Muscle layer of duodenum (tissue), 2 donors: ENCODE data around the gene TTC27.
"Not testable (repeated sequence)": the region's sequence is repeated elsewhere in the genome, so short reads cannot be mapped to it uniquely, and the experiment has no call there.

Source experiments
- H3K27ac ChIP-seq: one replicate; pipeline ENCODE4 v1.7.0; 2013; ENCODE audit warnings: mild to moderate bottlenecking, low read length
- H3K27me3 ChIP-seq: one replicate; pipeline ENCODE4 v1.7.0; 2013; ENCODE audit warnings: low read depth, mild to moderate bottlenecking, control low read depth, low read length
- H3K36me3 ChIP-seq, 2 donors: one replicate each; pipeline ENCODE4 v1.7.0; 2013; ENCODE audit warnings: low read length in 2 of 2, control low read depth in 1 of 2, mild to moderate bottlenecking in 1 of 2; ENCODE audit not compliant: insufficient read depth in 2 of 2, control insufficient read depth in 1 of 2
- H3K4me1 ChIP-seq, 2 donors: one replicate each; pipeline ENCODE4 v1.7.0; 2013; ENCODE audit warnings: low read length in 2 of 2, mild to moderate bottlenecking in 2 of 2, control low read depth in 1 of 2, moderate library complexity in 1 of 2; ENCODE audit not compliant: insufficient read depth in 2 of 2, control insufficient read depth in 1 of 2
- H3K4me3 ChIP-seq, 2 donors: one replicate each; pipeline ENCODE4 v1.7.0; 2013; ENCODE audit warnings: low read length in 2 of 2, low read depth in 1 of 2, mild to moderate bottlenecking in 1 of 2
- H3K9me3 ChIP-seq, 2 donors: one replicate each; pipeline ENCODE4 v1.7.0; 2013; ENCODE audit warnings: low read length in 2 of 2, control low read depth in 1 of 2, mild to moderate bottlenecking in 1 of 2; ENCODE audit not compliant: control insufficient read depth in 1 of 2
- donor health status: healthy.

Gene TTC27

GRCh38 chr2:32719933-32720716 is 92.3 kb downstream of the TTC27 start:
- Histone ChIP-seq H3K27me3 (no peaks in the 10 kb centered on the region), H3K36me3 (no peaks in the 10 kb centered on the region), H3K9me3 (no peaks in the 10 kb centered on the region), H3K4me1 (peaks cover 0 to 5% of the 10 kb centered on the region in 2 donors), H3K4me3 (no peak overlapping the region), H3K27ac (no peak overlapping the region)

- H3K4me1 ChIP-seq, result peaks cover 0 to 5% of the 10 kb centered on the region in 2 donors
- no peaks in the 10 kb centered on the region for H3K9me3 ChIP-seq
- H3K36me3 ChIP-seq, result no peaks in the 10 kb centered on the region
- no peak overlapping the region for H3K27ac ChIP-seq
- H3K4me3 ChIP-seq, result no peak overlapping the region
- no peaks in the 10 kb centered on the region for H3K27me3 ChIP-seq
Measured at GRCh38 chr2:32720771-32721170, 92.9 kb downstream of the TTC27 start.

GRCh38 chr2:32721376-32721775 is 93.5 kb downstream of the TTC27 start:
- Histone ChIP-seq H3K4me3 (no peak overlapping the region), H3K36me3 (no peaks in the 10 kb centered on the region), H3K4me1 (peaks cover 0 to 5% of the 10 kb centered on the region in 2 donors), H3K27ac (no peak overlapping the region), H3K9me3 (no peaks in the 10 kb centered on the region), H3K27me3 (no peaks in the 10 kb centered on the region)

- no peaks in the 10 kb centered on the region for H3K9me3 ChIP-seq
- no peaks in the 10 kb centered on the region for H3K27me3 ChIP-seq
- peaks cover 0 to 5% of the 10 kb centered on the region in 2 donors for H3K4me1 ChIP-seq
- H3K27ac ChIP-seq, result no peak overlapping the region
- no peak overlapping the region for H3K4me3 ChIP-seq
- no peaks in the 10 kb centered on the region for H3K36me3 ChIP-seq
Measured at GRCh38 chr2:32723467-32724079, 95.7 kb downstream of the TTC27 start.

GRCh38 chr2:32726678-32727077 is 98.8 kb downstream of the TTC27 start:
- H3K4me1 ChIP-seq, H3K9me3 ChIP-seq, H3K27ac ChIP-seq, H3K4me3 ChIP-seq, H3K27me3 ChIP-seq, H3K36me3 ChIP-seq: not testable (repeated sequence)

GRCh38 chr2:32727157-32727556 is 99.3 kb downstream of the TTC27 start:
- Histone ChIP-seq H3K4me1 (no peaks in the 10 kb centered on the region), H3K9me3 (no peaks in the 10 kb centered on the region), H3K4me3 (no peak overlapping the region), H3K36me3 (no peaks in the 10 kb centered on the region), H3K27ac (no peak overlapping the region), H3K27me3 (no peaks in the 10 kb centered on the region)

- H3K4me3 ChIP-seq, H3K9me3 ChIP-seq, H3K27me3 ChIP-seq: not testable (repeated sequence)
Measured at GRCh38 chr2:32730958-32731357, 103.1 kb downstream of the TTC27 start.

GRCh38 chr2:32732120-32732519 is 104.3 kb downstream of the TTC27 start:
- Histone ChIP-seq H3K36me3 (peaks cover 3 to 5% of the 10 kb centered on the region in 2 donors), H3K27me3 (no peaks in the 10 kb centered on the region), H3K4me3 (no peak overlapping the region), H3K9me3 (no peaks in the 10 kb centered on the region), H3K4me1 (no peaks in the 10 kb centered on the region), H3K27ac (no peak overlapping the region)

More at GRCh38 chr2:32730958-32731357, 103.1 kb downstream of the TTC27 start:
- not testable (repeated sequence) for H3K36me3 ChIP-seq, H3K4me1 ChIP-seq, H3K27ac ChIP-seq

- H3K4me1 ChIP-seq, result no peaks in the 10 kb centered on the region
- no peak overlapping the region for H3K27ac ChIP-seq
- no peaks in the 10 kb centered on the region for H3K27me3 ChIP-seq
- no peaks in the 10 kb centered on the region for H3K9me3 ChIP-seq
- H3K4me3 ChIP-seq, result no peak overlapping the region
- H3K36me3 ChIP-seq, result peaks cover 5 to 12% of the 10 kb centered on the region in 2 donors
Measured at GRCh38 chr2:32732912-32733472, 105.1 kb downstream of the TTC27 start.

GRCh38 chr2:32735348-32735747 is 107.5 kb downstream of the TTC27 start:
- no peaks in the 10 kb centered on the region for H3K27me3 ChIP-seq
- no peaks in the 10 kb centered on the region for H3K9me3 ChIP-seq
- H3K27ac ChIP-seq, result no peak overlapping the region
- H3K4me3 ChIP-seq, result no peak overlapping the region
- no peaks in the 10 kb centered on the region for H3K4me1 ChIP-seq
- H3K36me3 ChIP-seq, result peaks cover 5 to 13% of the 10 kb centered on the region in 2 donors

GRCh38 chr2:32738939-32739338 is 111.1 kb downstream of the TTC27 start:
- Histone ChIP-seq H3K4me3 (no peak overlapping the region), H3K27ac (no peak overlapping the region), H3K9me3 (no peaks in the 10 kb centered on the region)

More at GRCh38 chr2:32738939-32739338, 111.1 kb downstream of the TTC27 start:
- Histone ChIP-seq H3K4me1 (no peaks in the 10 kb centered on the region), H3K27me3 (no peaks in the 10 kb centered on the region), H3K36me3 (peaks cover 5 to 13% of the 10 kb centered on the region in 2 donors)
